Natural killer cell (primary cell): ENCODE data around the gene DPP4. TPM values are rescaled to one million over a fixed set of nuclear protein-coding genes. Genes with fewer than 3 reads are reported as not detected.
A peak's percentile ranks its signal among the peaks of the same experiment; 100 is the strongest.

Source experiments
- ATAC-seq, 3 donors: fragments of 150-1000 bp in 2 of 3; fragments of 200-7000 bp in 1 of 3; cut with Tn5 transposase; 1 replicate in 1 of 3; 2 replicates in 2 of 3; pipeline ENCODE4 v1.10.0; 2021; ENCODE audit warnings: mild to moderate bottlenecking in 2 of 3, moderate library complexity in 2 of 3
- DNase-seq, 2 donors: peaks; one replicate each; pipeline versions ENCODE4 v3.0.0 to v3.0.0-alpha.2; 2013 to 2021; ENCODE audit warnings: mixed read lengths in 1 of 2
- H3K27ac ChIP-seq: one replicate; pipeline ENCODE4 v1.5.1; 2013; ENCODE audit warnings: mild to moderate bottlenecking, low read length
- H3K27me3 ChIP-seq: one replicate; pipeline ENCODE4 v1.6.1; 2013; ENCODE audit warnings: low read length; ENCODE audit not compliant: control insufficient read depth, insufficient read depth
- H3K36me3 ChIP-seq: one replicate; pipeline ENCODE4 v1.6.1; 2013; ENCODE audit warnings: low read length; ENCODE audit not compliant: control insufficient read depth, insufficient read depth
- H3K4me1 ChIP-seq: one replicate; pipeline ENCODE4 v1.6.1; 2013; ENCODE audit warnings: low read length; ENCODE audit not compliant: control insufficient read depth, insufficient read depth
- H3K4me3 ChIP-seq: one replicate; pipeline ENCODE4 v1.5.1; 2013; ENCODE audit warnings: low read length
- H3K9me3 ChIP-seq: one replicate; pipeline ENCODE4 v1.6.1; 2013; ENCODE audit warnings: low read length; ENCODE audit not compliant: control insufficient read depth, insufficient read depth
- H3K27ac Mint-ChIP-seq, 2 donors: one replicate each; pipeline ENCODE4 v1.8.0; 2022; ENCODE audit warnings: mild to moderate bottlenecking in 2 of 2, mixed read lengths in 2 of 2, moderate library complexity in 1 of 2
- H3K27me3 Mint-ChIP-seq, 2 donors: one replicate each; pipeline ENCODE4 v1.8.0; 2022; ENCODE audit warnings: low read depth in 2 of 2, mixed read lengths in 2 of 2
- H3K36me3 Mint-ChIP-seq: one replicate; pipeline ENCODE4 v1.8.0; 2022; ENCODE audit warnings: mixed read lengths
- H3K4me1 Mint-ChIP-seq, 2 donors: one replicate each; pipeline ENCODE4 v1.8.0; 2022; ENCODE audit warnings: mixed read lengths in 2 of 2
- H3K4me3 Mint-ChIP-seq: one replicate; pipeline ENCODE4 v1.8.0; 2022; ENCODE audit warnings: mild to moderate bottlenecking, moderate library complexity, mixed read lengths
- H3K9me3 Mint-ChIP-seq, 2 donors: one replicate each; pipeline ENCODE4 v1.8.0; 2022; ENCODE audit warnings: mixed read lengths in 2 of 2
- CTCF ChIP-seq: fragments of 200-600 bp; IDR thresholded peaks from one replicate; pipeline ENCODE4 v1.8.0; 2022; ENCODE audit warnings: antibody characterized with exemption
- WGBS: methylation state at CpG from one replicate; pipeline ENCODE4 v1.1.7; 2013; ENCODE audit warnings: missing lambda C conversion rate; ENCODE audit not compliant: insufficient coverage; 5-methylcytosine and 5-hydroxymethylcytosine counted together
- intact Hi-C: fragments of 100-400 bp; cut with micrococcal nuclease; formaldehyde crosslinking; loops from one replicate; pipeline ENCODE4 v1.14.2; 2022
- total RNA-seq, 4 donors: library from RNA; stranded (reverse); fragments of 120-200 nt in 1 of 4; gene quantifications; one replicate each; pipeline versions ENCODE4 v1.2.3 to v1.2.4, GENCODE V29; 2013 to 2022

The DPP4 gene
- total RNA-seq, 3 donors from 2014 or later (not counting 1 experiment from before 2014, with no cell fraction given), result 1.8 to 2.3 (median 1.8) TPM

GRCh38 chr2:161992531-161992930 is 81.5 kb downstream of the DPP4 start:
- TF ChIP-seq CTCF, result no peak
- DNase-seq (peak in 1 of 2 donors; percentile 70), ATAC-seq (peak; percentile 17 to 57 (median 31))
- H3K27ac ChIP-seq, result peak overlapping the region; percentile 62
- Mint-ChIP-seq H3K9me3 (no peaks in the 10 kb centered on the region), H3K27me3 (no peaks in the 10 kb centered on the region), H3K4me1 (peaks cover 30 to 38% of the 10 kb centered on the region in 2 donors), H3K27ac (peak overlapping the region; percentile 79 to 84), H3K4me3 (peak overlapping the region; percentile 70), H3K36me3 (no peaks in the 10 kb centered on the region)
- no peaks in the 10 kb centered on the region for H3K36me3 ChIP-seq
- WGBS, result 0% methylated on average over 3 of the region's 3 CpGs
- peaks cover 18% of the 10 kb centered on the region for H3K4me1 ChIP-seq
- H3K9me3 ChIP-seq, result no peaks in the 10 kb centered on the region
- intact Hi-C loops, result no loop called here
- no peak overlapping the region for H3K4me3 ChIP-seq
- no peaks in the 10 kb centered on the region for H3K27me3 ChIP-seq

- 80% methylated on average over 1 of the region's 1 CpG for WGBS
- peak overlapping the region; percentile 62 for H3K27ac ChIP-seq
- H3K27me3 Mint-ChIP-seq, result no peaks in the 10 kb centered on the region
- ATAC-seq (no peak), DNase-seq (no peak)
- intact Hi-C loops, result no loop called here
- no peak overlapping the region for H3K4me3 Mint-ChIP-seq
- no peak for TF ChIP-seq CTCF
- peak overlapping the region; percentile 79 to 84 for H3K27ac Mint-ChIP-seq
- peaks cover 18% of the 10 kb centered on the region for H3K4me1 ChIP-seq
- no peaks in the 10 kb centered on the region for H3K9me3 ChIP-seq
- H3K9me3 Mint-ChIP-seq, result no peaks in the 10 kb centered on the region
- peaks cover 30 to 38% of the 10 kb centered on the region in 2 donors for H3K4me1 Mint-ChIP-seq
- no peaks in the 10 kb centered on the region for H3K36me3 ChIP-seq
- H3K4me3 ChIP-seq, result no peak overlapping the region
- H3K27me3 ChIP-seq, result no peaks in the 10 kb centered on the region
- no peaks in the 10 kb centered on the region for H3K36me3 Mint-ChIP-seq
Measured at GRCh38 chr2:161991991-161992390, 82.0 kb downstream of the DPP4 start.

GRCh38 chr2:161990741-161991140 is 83.3 kb downstream of the DPP4 start:
- ATAC-seq (no peak), DNase-seq (no peak)
- H3K9me3 Mint-ChIP-seq, result no peaks in the 10 kb centered on the region
- no peak overlapping the region for H3K4me3 Mint-ChIP-seq
- no peak overlapping the region for H3K27ac Mint-ChIP-seq
- H3K4me3 ChIP-seq, result no peak overlapping the region
- H3K4me1 Mint-ChIP-seq, result peaks cover 30 to 31% of the 10 kb centered on the region in 2 donors
- no peaks in the 10 kb centered on the region for H3K9me3 ChIP-seq
- intact Hi-C loops, result no loop called here
- H3K36me3 Mint-ChIP-seq, result no peaks in the 10 kb centered on the region
- no peaks in the 10 kb centered on the region for H3K27me3 Mint-ChIP-seq
- WGBS, result no CpG with 5 or more reads among the region's 1 CpG
- H3K27ac ChIP-seq, result no peak overlapping the region
- no peak for TF ChIP-seq CTCF
- no peaks in the 10 kb centered on the region for H3K36me3 ChIP-seq
- H3K4me1 ChIP-seq, result peaks cover 18% of the 10 kb centered on the region
- H3K27me3 ChIP-seq, result no peaks in the 10 kb centered on the region

GRCh38 chr2:161990036-161990435 is 84.0 kb downstream of the DPP4 start:
- TF ChIP-seq CTCF, result no peak
- 83% methylated on average over 1 of the region's 2 CpGs for WGBS
- peaks cover 23 to 24% of the 10 kb centered on the region in 2 donors for H3K4me1 Mint-ChIP-seq
- H3K4me3 Mint-ChIP-seq, result no peak overlapping the region
- no peaks in the 10 kb centered on the region for H3K9me3 Mint-ChIP-seq
- ATAC-seq, result no peak
- H3K27ac ChIP-seq, result no peak overlapping the region
- H3K9me3 ChIP-seq, result no peaks in the 10 kb centered on the region
- peaks cover 14% of the 10 kb centered on the region for H3K4me1 ChIP-seq
- no peak overlapping the region for H3K27ac Mint-ChIP-seq
- H3K36me3 ChIP-seq, result no peaks in the 10 kb centered on the region
- no peak for DNase-seq
- intact Hi-C loops, result no loop called here
- H3K27me3 Mint-ChIP-seq, result no peaks in the 10 kb centered on the region
- H3K4me3 ChIP-seq, result no peak overlapping the region
- no peaks in the 10 kb centered on the region for H3K27me3 ChIP-seq
- H3K36me3 Mint-ChIP-seq, result no peaks in the 10 kb centered on the region
